ENCODE data around the gene NHSL2.
A peak's percentile ranks its signal among the peaks of the same experiment; 100 is the strongest.

The NHSL2 gene

GRCh38 chrX:72114807-72115206 lies 204.2 kb downstream of the NHSL2 start:
- no peak overlapping the region for H3K4me3 ChIP-seq (ENCODE audit: low read depth, low read length)
- TF ChIP-seq CTCF (IDR thresholded peaks at IDR 0.05; ENCODE audit: insufficient read depth, low read depth, low read length, missing control alignments) = no peak
- DNase-seq (ENCODE audit: low read depth) = no peak

GRCh38 chrX:72115380-72115779 lies 204.7 kb downstream of the NHSL2 start:
- no peak for DNase-seq (ENCODE audit: low read depth)
- H3K4me3 ChIP-seq (ENCODE audit: low read depth, low read length) = no peak overlapping the region
- TF ChIP-seq CTCF (IDR thresholded peaks at IDR 0.05; ENCODE audit: insufficient read depth, low read depth, low read length, missing control alignments) = no peak

GRCh38 chrX:72117636-72118210 lies 207.1 kb downstream of the NHSL2 start:
- DNase-seq (ENCODE audit: low read depth) = no peak
- no peak overlapping the region for H3K4me3 ChIP-seq (ENCODE audit: low read depth, low read length)
- TF ChIP-seq CTCF (IDR thresholded peaks at IDR 0.05; ENCODE audit: insufficient read depth, low read depth, low read length, missing control alignments) = no peak

- no peak for DNase-seq (ENCODE audit: low read depth)
- no peak overlapping the region for H3K4me3 ChIP-seq (ENCODE audit: low read depth, low read length)
- no peak for TF ChIP-seq CTCF (IDR thresholded peaks at IDR 0.05; ENCODE audit: insufficient read depth, low read depth, low read length, missing control alignments)
These were observed 210.2 kb downstream of the NHSL2 start for GRCh38 chrX:72120837-72121236.

GRCh38 chrX:72121383-72121782 lies 210.7 kb downstream of the NHSL2 start:
- H3K4me3 ChIP-seq (ENCODE audit: low read depth, low read length) = no peak overlapping the region
- TF ChIP-seq CTCF (IDR thresholded peaks at IDR 0.05; ENCODE audit: insufficient read depth, low read depth, low read length, missing control alignments) = no peak
- DNase-seq (ENCODE audit: low read depth) = peak; percentile 42

GRCh38 chrX:72122621-72123337 lies 212.1 kb downstream of the NHSL2 start:
- DNase-seq (ENCODE audit: low read depth) = no peak
- H3K4me3 ChIP-seq (ENCODE audit: low read depth, low read length) = no peak overlapping the region
- TF ChIP-seq CTCF (IDR thresholded peaks at IDR 0.05; ENCODE audit: insufficient read depth, low read depth, low read length, missing control alignments) = no peak
